Measurements from ENCODE around the gene MLIP. TPM values are rescaled to one million over a fixed set of nuclear protein-coding genes. Genes with fewer than 3 reads are reported as not detected.
"Not testable (repeated sequence)": the region's sequence is repeated elsewhere in the genome, so short reads cannot be mapped to it uniquely, and the experiment has no call there.

Gene MLIP
- total RNA-seq, 2 donors from 2014 or later, result not detected

GRCh38 chr6:54245265-54245664 is 134.0 kb downstream of the MLIP start:
- no peaks in the 10 kb centered on the region for H3K4me1 ChIP-seq (ENCODE audit: control insufficient read depth, insufficient read depth, low read length)
- Mint-ChIP-seq H3K27me3 (ENCODE audit: insufficient read depth) (no peaks in the 10 kb centered on the region), H3K36me3 (ENCODE audit: low read depth) (no peaks in the 10 kb centered on the region), H3K9me3 (no peaks in the 10 kb centered on the region), H3K4me3 (no peak overlapping the region), H3K27ac (no peak overlapping the region), H3K4me1 (no peaks in the 10 kb centered on the region)
- no peaks in the 10 kb centered on the region for H3K9me3 ChIP-seq (ENCODE audit: control insufficient read depth, low read length)
- no peak overlapping the region for H3K27ac ChIP-seq (ENCODE audit: low read depth, low read length)
- H3K4me3 ChIP-seq (ENCODE audit: low read length), result no peak overlapping the region
- DNase-seq, result no peak
- H3K27me3 ChIP-seq (ENCODE audit: control insufficient read depth, insufficient read depth, low read length, poor library complexity, severe bottlenecking), result no peaks in the 10 kb centered on the region
- WGBS, 2 experiments (ENCODE audit: insufficient coverage in 1 of 2, insufficient read length in 1 of 2), result 78 to 82% methylated on average over 1 to 2 of the region's 2 CpGs
- no peak overlapping the region for H3K9ac ChIP-seq (ENCODE audit: extremely low read depth, low read length, poor library complexity, severe bottlenecking)
- TF ChIP-seq CTCF (conservative IDR thresholded peaks at IDR 0.05), result no peak
- no peaks in the 10 kb centered on the region for H3K36me3 ChIP-seq (ENCODE audit: control insufficient read depth, insufficient read depth, low read length)

GRCh38 chr6:54248319-54248718 is 137.1 kb downstream of the MLIP start:
- TF ChIP-seq CTCF (conservative IDR thresholded peaks at IDR 0.05), result no peak
- H3K4me3 ChIP-seq (ENCODE audit: low read length), result no peak overlapping the region
- Mint-ChIP-seq H3K9me3 (no peaks in the 10 kb centered on the region), H3K36me3 (ENCODE audit: low read depth) (no peaks in the 10 kb centered on the region), H3K4me1 (no peaks in the 10 kb centered on the region), H3K27ac (no peak overlapping the region), H3K27me3 (ENCODE audit: insufficient read depth) (no peaks in the 10 kb centered on the region), H3K4me3 (no peak overlapping the region)
- H3K27me3 ChIP-seq (ENCODE audit: control insufficient read depth, insufficient read depth, low read length, poor library complexity, severe bottlenecking), result no peaks in the 10 kb centered on the region
- no peak overlapping the region for H3K27ac ChIP-seq (ENCODE audit: low read depth, low read length)
- H3K4me1 ChIP-seq (ENCODE audit: control insufficient read depth, insufficient read depth, low read length), result no peaks in the 10 kb centered on the region
- no peak overlapping the region for H3K9ac ChIP-seq (ENCODE audit: extremely low read depth, low read length, poor library complexity, severe bottlenecking)
- no peaks in the 10 kb centered on the region for H3K9me3 ChIP-seq (ENCODE audit: control insufficient read depth, low read length)
- DNase-seq, result no peak
- no peaks in the 10 kb centered on the region for H3K36me3 ChIP-seq (ENCODE audit: control insufficient read depth, insufficient read depth, low read length)

GRCh38 chr6:54248994-54249393 is 137.8 kb downstream of the MLIP start:
- no peak for DNase-seq
- no peaks in the 10 kb centered on the region for H3K9me3 Mint-ChIP-seq
- H3K27ac Mint-ChIP-seq, result no peak overlapping the region
- Histone ChIP-seq H3K9me3 (ENCODE audit: control insufficient read depth, low read length) (no peaks in the 10 kb centered on the region), H3K27me3 (ENCODE audit: control insufficient read depth, insufficient read depth, low read length, poor library complexity, severe bottlenecking) (no peaks in the 10 kb centered on the region), H3K4me3 (ENCODE audit: low read length) (no peak overlapping the region), H3K4me1 (ENCODE audit: control insufficient read depth, insufficient read depth, low read length) (no peaks in the 10 kb centered on the region), H3K27ac (ENCODE audit: low read depth, low read length) (no peak overlapping the region), H3K36me3 (ENCODE audit: control insufficient read depth, insufficient read depth, low read length) (no peaks in the 10 kb centered on the region), H3K9ac (ENCODE audit: extremely low read depth, low read length, poor library complexity, severe bottlenecking) (no peak overlapping the region)
- no peak overlapping the region for H3K4me3 Mint-ChIP-seq
- H3K36me3 Mint-ChIP-seq (ENCODE audit: low read depth), result no peaks in the 10 kb centered on the region
- TF ChIP-seq CTCF (conservative IDR thresholded peaks at IDR 0.05), result no peak
- no peaks in the 10 kb centered on the region for H3K4me1 Mint-ChIP-seq
- no peaks in the 10 kb centered on the region for H3K27me3 Mint-ChIP-seq (ENCODE audit: insufficient read depth)
- 100% methylated on average over 1 of the region's 1 CpG; no CpG with 5 or more reads in 1 of the 2 experiments for WGBS, 2 experiments (ENCODE audit: insufficient coverage in 1 of 2, insufficient read length in 1 of 2)

GRCh38 chr6:54249812-54250211 is 138.6 kb downstream of the MLIP start:
- not testable (repeated sequence) for H3K9me3 Mint-ChIP-seq; H3K27me3 Mint-ChIP-seq (ENCODE audit: insufficient read depth); DNase-seq; H3K9me3 ChIP-seq (ENCODE audit: control insufficient read depth, low read length); H3K9ac ChIP-seq (ENCODE audit: extremely low read depth, low read length, poor library complexity, severe bottlenecking); H3K4me1 ChIP-seq (ENCODE audit: control insufficient read depth, insufficient read depth, low read length); H3K27me3 ChIP-seq (ENCODE audit: control insufficient read depth, insufficient read depth, low read length, poor library complexity, severe bottlenecking); H3K27ac Mint-ChIP-seq; H3K4me3 ChIP-seq (ENCODE audit: low read length); H3K4me3 Mint-ChIP-seq; H3K36me3 ChIP-seq (ENCODE audit: control insufficient read depth, insufficient read depth, low read length); H3K27ac ChIP-seq (ENCODE audit: low read depth, low read length); H3K4me1 Mint-ChIP-seq; H3K36me3 Mint-ChIP-seq (ENCODE audit: low read depth)
- WGBS, 2 experiments (ENCODE audit: insufficient coverage in 1 of 2, insufficient read length in 1 of 2), result 91 to 100% methylated on average over 1 to 2 of the region's 2 CpGs

Data from endodermal cell (in vitro differentiated cells).